NOMO-1 treated with dmso at 0.1 percent for 144 hours (cell line): ENCODE results near the gene KIF18B.

ENCODE experiments used
- DNase-seq: peaks from one replicate; lab custom pipeline; 2025; ENCODE audit not compliant: unreplicated experiment; lab: John Stamatoyannopoulos, UW

KIF18B gene

DNA sequence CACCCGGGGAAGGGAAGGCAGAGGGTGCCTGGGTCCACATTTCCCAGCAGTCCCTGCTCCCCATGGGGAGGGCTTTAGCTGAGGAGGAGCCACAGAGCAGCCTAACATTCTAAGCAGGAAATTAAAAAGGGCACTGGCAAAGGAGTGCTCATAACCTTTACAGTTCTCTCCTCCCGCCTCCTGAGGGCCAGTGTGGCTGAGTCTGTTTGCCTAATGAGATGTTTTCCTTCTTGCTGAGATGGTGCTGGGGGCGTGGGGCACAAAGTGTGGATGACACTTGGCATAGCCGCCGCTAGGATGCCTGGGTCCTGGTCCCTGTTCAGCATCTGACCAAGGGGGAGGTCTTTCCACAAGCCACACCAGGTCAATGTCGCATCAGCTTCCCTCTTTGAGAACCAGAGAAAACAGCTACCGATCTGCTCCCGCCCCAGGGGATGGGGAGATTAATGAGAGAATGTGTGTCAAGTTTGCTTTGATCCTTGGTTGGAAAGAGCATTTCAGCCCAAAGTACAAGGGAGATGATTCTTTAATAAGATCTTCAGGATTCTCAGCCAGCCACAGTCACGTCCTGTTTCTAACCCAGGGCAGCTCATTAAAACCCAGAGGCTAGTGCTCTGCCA is 5.8 kb downstream of the KIF18B start:
- no peak for DNase-seq

DNA sequence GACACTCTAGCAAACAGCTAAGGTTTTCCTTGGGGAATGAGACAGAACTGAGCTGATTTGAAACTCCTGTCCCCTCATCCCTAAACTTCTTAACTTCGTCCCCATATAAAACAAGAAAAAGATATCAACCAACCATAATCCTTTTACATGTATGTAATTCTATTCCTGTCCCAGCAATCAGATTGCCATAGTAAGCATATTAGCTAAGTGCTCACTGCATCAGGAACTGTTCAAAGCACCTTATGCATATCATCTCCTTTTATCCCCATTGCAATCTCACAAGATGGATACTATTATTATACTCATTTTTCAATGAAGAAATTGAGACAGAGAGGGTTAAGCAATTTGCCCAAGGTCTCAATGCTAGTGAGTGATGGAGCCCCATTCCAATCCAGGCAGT is 6.8 kb downstream of the KIF18B start:
- DNase-seq = no peak

DNA sequence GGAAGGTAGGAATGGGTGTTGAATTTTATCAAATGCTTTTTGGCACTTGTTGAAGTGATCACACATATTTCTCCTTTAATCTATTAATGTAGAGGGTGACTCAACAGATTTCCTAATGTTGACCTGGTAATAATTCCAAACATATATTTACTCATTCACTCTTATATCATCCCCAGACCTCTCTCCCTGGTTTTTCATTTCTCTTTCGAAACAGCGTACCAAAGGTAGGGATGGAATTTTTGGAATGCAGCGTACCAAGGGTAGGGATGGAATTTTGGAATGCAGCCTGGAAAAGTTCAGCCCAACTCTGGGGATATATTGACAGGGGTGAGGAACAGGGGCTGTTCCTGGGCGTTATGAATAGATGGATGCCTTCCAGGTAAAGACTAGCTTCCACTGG is 7.3 kb downstream of the KIF18B start:
- no peak for DNase-seq

GRCh38 chr17:44935116-44935515 is 12.5 kb downstream of the KIF18B start:
- DNase-seq = no peak

DNA sequence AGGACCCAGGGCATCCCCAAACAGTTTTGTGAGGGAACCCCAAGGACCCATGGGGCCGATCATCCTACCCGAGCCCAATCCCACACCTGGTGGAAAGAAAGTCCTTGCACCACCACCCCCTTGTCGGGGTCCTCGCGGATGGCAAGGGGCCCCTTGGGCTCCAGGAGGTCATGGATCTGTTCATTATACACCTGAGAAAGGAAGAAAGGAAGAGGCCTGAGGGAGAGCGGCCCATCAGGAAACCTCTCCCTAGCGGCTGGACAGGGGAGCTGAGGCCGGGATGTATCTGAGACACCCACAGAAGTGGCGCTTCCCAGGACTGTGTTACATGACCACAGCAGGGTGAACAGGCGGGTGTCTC is 12.8 kb downstream of the KIF18B start:
- DNase-seq = no peak

GRCh38 chr17:44933824-44934744 is 13.5 kb downstream of the KIF18B start:
- DNase-seq = no peak

DNA sequence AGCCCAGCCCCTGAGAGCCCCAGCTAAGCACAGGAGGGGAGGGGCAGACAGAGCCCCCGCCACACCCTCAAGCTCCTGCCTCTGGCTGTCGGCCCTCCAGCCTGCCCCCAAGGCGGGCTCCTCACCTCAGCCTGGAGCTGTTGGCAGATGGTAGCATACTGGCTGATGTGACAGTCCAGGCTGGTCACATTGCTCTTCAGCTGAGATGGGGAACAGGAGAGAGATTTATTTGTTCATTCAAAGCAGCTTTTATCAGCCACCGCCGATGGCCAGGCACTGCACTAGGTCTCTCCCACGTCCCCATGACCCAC is 14.8 kb downstream of the KIF18B start:
- no peak for DNase-seq

GRCh38 chr17:44932096-44932786 is 15.3 kb downstream of the KIF18B start:
- DNase-seq = no peak

GRCh38 chr17:44931376-44931775 is 16.2 kb downstream of the KIF18B start:
- no peak for DNase-seq

- no peak for DNase-seq
Observed at GRCh38 chr17:44930667-44931066, 16.9 kb downstream of the KIF18B start.

DNA sequence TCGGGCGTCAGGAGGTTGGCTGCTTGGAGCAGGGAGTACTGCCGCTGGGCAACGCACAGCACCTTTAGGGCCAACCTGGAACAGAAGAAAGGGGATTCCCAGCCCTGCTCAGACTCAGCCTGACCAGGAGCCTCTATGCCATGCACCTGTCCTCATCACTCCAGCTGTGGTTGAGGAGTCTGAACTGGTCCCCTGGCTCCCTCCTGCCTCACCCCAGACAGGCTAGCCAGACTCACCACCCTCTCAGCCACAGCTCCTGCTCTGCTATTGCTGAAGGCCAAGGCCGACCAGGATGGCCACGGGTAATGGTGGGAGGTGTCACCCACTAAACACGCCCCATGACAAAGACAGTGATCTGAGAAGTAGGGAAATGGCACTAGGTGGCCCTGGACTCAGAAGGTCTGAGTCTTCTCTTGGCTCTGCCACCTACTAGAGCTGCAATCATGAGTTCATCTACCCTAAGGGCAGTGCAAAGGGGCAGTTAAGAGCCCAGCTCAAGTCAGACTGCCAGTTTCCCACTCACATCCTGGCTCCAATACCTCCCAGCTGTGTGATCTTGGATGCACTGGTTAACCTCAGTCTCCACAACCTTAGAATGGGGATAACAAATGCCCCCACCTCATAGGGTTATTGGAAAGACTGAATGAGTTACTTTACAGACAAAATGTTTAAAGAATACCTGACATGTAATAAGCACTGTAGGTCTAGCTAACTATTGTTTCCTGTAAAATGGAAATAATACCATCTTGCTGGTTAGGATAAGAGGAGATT is 18.4 kb downstream of the KIF18B start:
- no peak for DNase-seq

- DNase-seq = no peak
Observed at GRCh38 chr17:44928136-44928535, 19.4 kb downstream of the KIF18B start.

- DNase-seq = no peak
Observed at GRCh38 chr17:44927696-44928095, 19.9 kb downstream of the KIF18B start.

DNA sequence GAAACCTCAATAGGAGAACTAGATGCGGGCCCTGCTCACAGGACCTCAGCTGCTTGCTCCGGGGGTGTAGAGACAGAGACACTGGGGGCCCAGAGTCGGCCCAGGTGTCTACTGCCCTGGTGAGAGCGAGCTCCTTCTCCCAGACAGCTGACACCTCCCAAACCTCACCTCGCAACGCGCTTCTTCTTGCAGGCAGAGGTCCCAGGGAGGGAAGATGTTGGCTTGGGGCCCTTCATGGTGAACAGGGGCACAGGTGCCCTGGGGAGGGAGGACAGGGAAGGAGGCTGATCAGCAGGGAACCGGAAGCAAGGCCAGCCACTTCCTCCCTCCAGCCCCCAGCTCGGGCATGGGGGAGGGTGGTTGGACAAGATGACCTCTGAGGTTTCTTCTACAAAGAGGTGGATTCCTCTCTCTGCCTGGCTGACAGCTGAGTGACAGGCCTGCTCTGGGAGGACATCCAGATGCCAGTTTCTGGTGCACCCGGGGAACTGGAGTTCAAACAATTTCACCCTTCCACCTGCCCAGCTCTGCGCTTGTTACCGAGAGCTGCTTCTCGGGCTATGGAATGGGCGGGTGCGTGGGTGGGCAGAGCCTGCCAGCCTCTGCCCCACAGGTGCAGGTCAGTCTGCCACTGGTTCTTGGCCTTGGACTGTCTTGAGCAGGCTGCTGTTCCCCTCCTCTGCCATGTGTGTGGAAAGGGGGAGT is 20.6 kb downstream of the KIF18B start:
- DNase-seq = no peak

DNA sequence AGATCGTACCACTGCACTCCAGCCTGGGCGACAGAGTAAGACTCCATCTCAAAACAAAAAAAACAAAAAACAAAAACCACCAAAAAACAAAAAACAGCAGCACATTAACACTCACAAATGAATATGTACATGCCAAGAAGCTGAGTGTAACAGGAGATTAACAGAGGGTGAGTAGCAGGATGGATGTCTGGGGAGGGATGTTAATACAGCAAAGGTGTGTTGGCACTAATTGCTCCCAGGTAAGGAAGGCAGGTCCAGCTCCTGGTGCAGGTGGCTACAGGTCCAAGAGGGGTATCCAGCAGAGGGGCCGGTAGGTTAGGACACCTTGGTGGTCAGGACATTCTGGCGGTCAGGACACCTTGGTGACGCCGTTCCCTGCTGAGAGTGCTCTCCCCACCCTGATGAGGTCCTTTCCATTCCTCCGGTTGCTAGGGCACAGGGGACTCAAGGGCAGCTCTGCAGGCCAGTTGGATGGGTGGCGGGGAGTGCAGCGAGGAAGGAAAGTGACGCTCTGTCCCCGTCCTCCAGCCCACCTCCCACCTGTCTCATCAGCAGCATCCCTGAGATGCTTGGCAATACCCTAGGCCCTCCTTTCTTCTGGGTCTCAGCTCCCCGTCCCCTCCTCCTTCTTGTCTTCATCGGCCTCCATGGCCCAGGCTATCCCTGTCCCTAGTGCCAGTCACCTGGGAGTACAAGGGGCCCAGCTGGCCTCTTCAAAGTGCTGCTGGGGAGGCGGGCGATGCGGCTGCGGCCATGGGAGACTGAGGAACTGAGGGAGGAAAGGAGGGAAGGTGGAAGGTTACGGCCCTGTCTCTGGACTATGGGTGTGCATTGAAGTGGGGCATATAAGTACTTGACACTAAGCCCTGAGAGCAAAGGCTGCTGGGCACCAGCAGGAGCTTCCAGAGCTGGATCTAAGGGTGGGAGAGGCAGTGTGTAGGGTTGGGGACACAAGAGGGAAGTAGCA is 21.6 kb downstream of the KIF18B start:
- no peak for DNase-seq

GRCh38 chr17:44924107-44924544 is 23.4 kb downstream of the KIF18B start:
- no peak for DNase-seq

DNA sequence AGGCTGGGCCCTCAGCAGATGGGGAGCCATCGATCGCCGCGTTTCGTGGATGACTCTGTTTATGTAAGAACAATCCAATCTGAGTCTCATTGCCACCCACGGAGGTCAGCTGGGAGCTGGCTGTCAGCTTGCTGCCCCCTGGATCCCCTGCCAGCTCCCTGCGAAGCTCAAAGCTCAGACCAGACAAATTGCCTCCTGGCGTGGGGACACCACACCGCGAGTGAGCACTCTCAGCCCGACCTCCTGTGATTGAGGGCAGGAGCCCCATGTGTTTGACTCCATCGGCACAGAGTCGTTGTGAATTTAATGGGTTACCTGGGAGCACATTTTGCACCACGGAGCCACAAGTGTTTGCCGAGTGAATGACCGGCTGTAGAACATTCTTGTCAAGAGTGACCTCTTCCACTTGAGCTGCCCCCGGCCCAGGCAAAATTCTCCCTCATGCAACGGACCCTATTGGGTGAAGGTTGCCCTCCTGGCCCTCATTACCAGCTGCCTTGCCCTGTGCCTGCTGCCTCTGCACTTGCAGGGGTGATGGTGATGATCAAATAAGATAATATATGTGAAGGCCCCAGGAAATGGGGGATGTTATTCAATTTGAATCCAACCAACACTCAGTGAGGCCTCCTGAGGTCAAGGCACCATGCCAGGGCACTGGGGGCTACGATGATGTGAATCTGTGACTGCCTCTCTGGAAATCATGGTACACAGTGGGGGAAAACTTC is 24.7 kb downstream of the KIF18B start:
- DNase-seq = no peak

DNA sequence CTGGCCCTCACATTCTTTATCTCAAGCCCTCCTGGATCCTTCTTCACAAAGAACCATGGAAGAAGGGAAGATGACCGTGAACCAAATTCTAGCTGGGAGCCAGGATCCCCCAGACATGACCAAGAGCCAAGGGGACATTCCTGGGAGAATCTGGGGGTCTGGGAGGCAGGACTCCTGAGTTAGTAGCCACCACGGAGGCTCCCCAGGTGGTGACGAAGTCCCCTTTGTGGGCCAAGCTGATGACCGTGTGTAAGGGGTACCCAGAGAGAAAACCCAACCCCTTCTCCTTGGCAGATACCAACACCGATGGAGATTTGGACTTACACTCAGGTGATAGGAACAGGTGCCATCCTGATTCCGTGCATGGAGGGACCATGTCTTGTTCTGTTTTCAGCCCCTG is 25.4 kb downstream of the KIF18B start:
- no peak for DNase-seq
